ENCODE measurements around the gene L1TD1. TPM values are rescaled to one million over a fixed set of nuclear protein-coding genes. Genes with fewer than 3 reads are reported as not detected.

The L1TD1 gene
- total RNA-seq, 1 donor from 2014 or later, result 6.2 TPM

- TF ChIP-seq CTCF (conservative IDR thresholded peaks at IDR 0.05), result no peak
- DNase-seq (ENCODE audit: extremely low spot score, unreplicated experiment), result no peak
- peaks cover 18% of the 10 kb centered on the region for H3K4me1 Mint-ChIP-seq (ENCODE audit: unreplicated experiment)
- H3K9me3 Mint-ChIP-seq, result peaks cover 4% of the 10 kb centered on the region
- no peaks in the 10 kb centered on the region for H3K27me3 Mint-ChIP-seq
- H3K4me3 Mint-ChIP-seq, result no peak overlapping the region
- no peak overlapping the region for H3K27ac Mint-ChIP-seq
- no peaks in the 10 kb centered on the region for H3K36me3 Mint-ChIP-seq
These were observed 34.8 kb downstream of the L1TD1 start for GRCh38 chr1:62229468-62229867.

- no peak overlapping the region for H3K27ac Mint-ChIP-seq
- no peak overlapping the region for H3K4me3 Mint-ChIP-seq
- peaks cover 4% of the 10 kb centered on the region for H3K9me3 Mint-ChIP-seq
- H3K36me3 Mint-ChIP-seq, result no peaks in the 10 kb centered on the region
- H3K4me1 Mint-ChIP-seq (ENCODE audit: unreplicated experiment), result peaks cover 23% of the 10 kb centered on the region
- no peaks in the 10 kb centered on the region for H3K27me3 Mint-ChIP-seq
- TF ChIP-seq CTCF (conservative IDR thresholded peaks at IDR 0.05), result no peak
- no peak for DNase-seq (ENCODE audit: extremely low spot score, unreplicated experiment)
These were observed 35.3 kb downstream of the L1TD1 start for GRCh38 chr1:62229932-62230331.

- no peak for TF ChIP-seq CTCF (conservative IDR thresholded peaks at IDR 0.05)
- Mint-ChIP-seq H3K4me1 (ENCODE audit: unreplicated experiment) (peaks cover 26% of the 10 kb centered on the region), H3K27ac (peak overlapping the region; percentile 21), H3K4me3 (no peak overlapping the region), H3K27me3 (no peaks in the 10 kb centered on the region), H3K36me3 (no peaks in the 10 kb centered on the region), H3K9me3 (peaks cover 4% of the 10 kb centered on the region)
- no peak for DNase-seq (ENCODE audit: extremely low spot score, unreplicated experiment)
These were observed 36.1 kb downstream of the L1TD1 start for GRCh38 chr1:62230718-62231117.

GRCh38 chr1:62232871-62233278 lies 38.2 kb downstream of the L1TD1 start:
- no peak for TF ChIP-seq CTCF (conservative IDR thresholded peaks at IDR 0.05)
- H3K4me3 Mint-ChIP-seq, result no peak overlapping the region
- no peaks in the 10 kb centered on the region for H3K27me3 Mint-ChIP-seq
- no peak for DNase-seq (ENCODE audit: extremely low spot score, unreplicated experiment)
- H3K36me3 Mint-ChIP-seq, result no peaks in the 10 kb centered on the region
- H3K9me3 Mint-ChIP-seq, result peaks cover 4% of the 10 kb centered on the region
- peaks cover 34% of the 10 kb centered on the region for H3K4me1 Mint-ChIP-seq (ENCODE audit: unreplicated experiment)
- H3K27ac Mint-ChIP-seq, result no peak overlapping the region

GRCh38 chr1:62233926-62234450 lies 39.3 kb downstream of the L1TD1 start:
- DNase-seq (ENCODE audit: extremely low spot score, unreplicated experiment), result no peak
- Mint-ChIP-seq H3K4me3 (no peak overlapping the region), H3K36me3 (no peaks in the 10 kb centered on the region), H3K27ac (peak overlapping the region; percentile 54), H3K27me3 (no peaks in the 10 kb centered on the region), H3K4me1 (ENCODE audit: unreplicated experiment) (peaks cover 33% of the 10 kb centered on the region), H3K9me3 (peaks cover 4% of the 10 kb centered on the region)
- TF ChIP-seq CTCF (conservative IDR thresholded peaks at IDR 0.05), result no peak

GRCh38 chr1:62234688-62235087 lies 40.0 kb downstream of the L1TD1 start:
- no peaks in the 10 kb centered on the region for H3K27me3 Mint-ChIP-seq
- DNase-seq (ENCODE audit: extremely low spot score, unreplicated experiment), result no peak
- H3K4me3 Mint-ChIP-seq, result no peak overlapping the region
- H3K4me1 Mint-ChIP-seq (ENCODE audit: unreplicated experiment), result peaks cover 33% of the 10 kb centered on the region
- no peak overlapping the region for H3K27ac Mint-ChIP-seq
- peaks cover 4% of the 10 kb centered on the region for H3K9me3 Mint-ChIP-seq
- H3K36me3 Mint-ChIP-seq, result no peaks in the 10 kb centered on the region
- TF ChIP-seq CTCF (conservative IDR thresholded peaks at IDR 0.05), result no peak
